Mucosa of descending colon (tissue), 3 donors: Measurements from ENCODE around the gene PITX2. TPM values are rescaled to one million over a fixed set of nuclear protein-coding genes. Genes with fewer than 3 reads are reported as not detected.

ENCODE experiments used
- ATAC-seq: fragments of 200-7000 bp; cut with Tn5 transposase; one replicate; pipeline ENCODE4 v1.9.1; 2020; ENCODE audit warnings: mild to moderate bottlenecking, moderate library complexity
- DNase-seq, 3 donors: peaks; one replicate each; pipeline ENCODE4 v3.0.0-alpha.2; 2020
- H3K36me3 ChIP-seq: fragments of 200-600 bp; one replicate; pipeline ENCODE4 v1.8.0; 2021; ENCODE audit warnings: low read depth, mild to moderate bottlenecking
- H3K4me1 ChIP-seq: fragments of 200-600 bp; one replicate; pipeline ENCODE4 v1.8.0; 2021; ENCODE audit warnings: low read depth, mild to moderate bottlenecking
- H3K4me3 ChIP-seq: fragments of 200-600 bp; one replicate; pipeline ENCODE4 v1.8.0; 2021; ENCODE audit warnings: mild to moderate bottlenecking
- H3K9me3 ChIP-seq: fragments of 200-600 bp; one replicate; pipeline ENCODE4 v1.8.0; 2021; ENCODE audit warnings: mild to moderate bottlenecking
- intact Hi-C, 2 donors: fragments of 100-400 bp; cut with DNase I in 1 of 2; cut with micrococcal nuclease in 1 of 2; formaldehyde crosslinking; loops; one replicate each; pipeline versions ENCODE4 v1.11.0 to v1.11.1; 2022; cut with DNase I, micrococcal nuclease
- total RNA-seq, 3 donors: library from RNA; stranded (reverse); fragmentation: NEBNext Ultra II Directional in 2 of 3; extraction: Animal tissue kit (Norgen Biotek cat#: 25700) in 2 of 3; gene quantifications; one replicate each; pipeline versions ENCODE4 v1.2.1 to v1.2.4, GENCODE V29; 2021 to 2023
- TF ChIP-seq, protein P1 (sequence below): fragments of 200-600 bp; IDR thresholded peaks from one replicate; pipeline ENCODE4 v1.8.0; 2022; ENCODE audit warnings: antibody characterized with exemption, mild to moderate bottlenecking
- donor health status: DM: no; HTN: no; CAD: no; lungs with moderate emphysema.
- donor health status: DM: no; HTN: no; CAD: no.
- donor health status: DM: no; HTN: yes; CAD: no.

The PITX2 gene
- total RNA-seq, 3 donors from 2014 or later: 0.51 to 2.6 (median 0.81) TPM

DNA sequence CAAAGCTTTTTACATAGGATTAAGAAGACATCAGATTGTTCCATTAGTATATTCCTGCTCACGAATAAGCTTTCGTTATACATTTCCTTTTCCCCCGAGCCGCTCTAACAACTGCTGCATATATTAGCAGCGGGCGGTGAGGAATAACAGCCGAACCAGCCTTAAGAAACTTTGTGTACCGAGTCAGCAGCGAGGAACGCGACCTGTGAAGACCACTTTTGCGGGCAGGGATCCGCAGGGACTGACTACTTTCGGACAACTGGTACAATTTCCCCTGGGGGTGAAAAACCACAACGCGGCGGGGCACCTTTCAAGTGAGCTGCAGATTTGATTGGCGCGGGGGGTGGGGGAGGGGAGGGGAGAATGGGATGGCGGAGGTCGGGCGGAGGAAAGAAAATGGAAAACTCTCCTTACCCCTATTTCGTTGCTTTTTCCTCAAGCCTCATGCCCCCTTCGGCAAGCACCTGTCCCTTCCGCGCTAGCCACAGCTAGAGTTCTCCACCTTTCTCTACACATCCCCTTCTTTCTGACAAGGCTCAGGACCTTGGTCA is 5.9 kb upstream of the PITX2 start:
- no peaks in the 10 kb centered on the region for H3K36me3 ChIP-seq
- TF ChIP-seq, protein P1, sequence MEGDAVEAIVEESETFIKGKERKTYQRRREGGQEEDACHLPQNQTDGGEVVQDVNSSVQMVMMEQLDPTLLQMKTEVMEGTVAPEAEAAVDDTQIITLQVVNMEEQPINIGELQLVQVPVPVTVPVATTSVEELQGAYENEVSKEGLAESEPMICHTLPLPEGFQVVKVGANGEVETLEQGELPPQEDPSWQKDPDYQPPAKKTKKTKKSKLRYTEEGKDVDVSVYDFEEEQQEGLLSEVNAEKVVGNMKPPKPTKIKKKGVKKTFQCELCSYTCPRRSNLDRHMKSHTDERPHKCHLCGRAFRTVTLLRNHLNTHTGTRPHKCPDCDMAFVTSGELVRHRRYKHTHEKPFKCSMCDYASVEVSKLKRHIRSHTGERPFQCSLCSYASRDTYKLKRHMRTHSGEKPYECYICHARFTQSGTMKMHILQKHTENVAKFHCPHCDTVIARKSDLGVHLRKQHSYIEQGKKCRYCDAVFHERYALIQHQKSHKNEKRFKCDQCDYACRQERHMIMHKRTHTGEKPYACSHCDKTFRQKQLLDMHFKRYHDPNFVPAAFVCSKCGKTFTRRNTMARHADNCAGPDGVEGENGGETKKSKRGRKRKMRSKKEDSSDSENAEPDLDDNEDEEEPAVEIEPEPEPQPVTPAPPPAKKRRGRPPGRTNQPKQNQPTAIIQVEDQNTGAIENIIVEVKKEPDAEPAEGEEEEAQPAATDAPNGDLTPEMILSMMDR: no peak
- no peak overlapping the region for H3K4me3 ChIP-seq
- no peaks in the 10 kb centered on the region for H3K9me3 ChIP-seq
- intact Hi-C loops: no loop called here
- ATAC-seq (no peak), DNase-seq (no peak)
- peaks cover 17% of the 10 kb centered on the region for H3K4me1 ChIP-seq

DNA sequence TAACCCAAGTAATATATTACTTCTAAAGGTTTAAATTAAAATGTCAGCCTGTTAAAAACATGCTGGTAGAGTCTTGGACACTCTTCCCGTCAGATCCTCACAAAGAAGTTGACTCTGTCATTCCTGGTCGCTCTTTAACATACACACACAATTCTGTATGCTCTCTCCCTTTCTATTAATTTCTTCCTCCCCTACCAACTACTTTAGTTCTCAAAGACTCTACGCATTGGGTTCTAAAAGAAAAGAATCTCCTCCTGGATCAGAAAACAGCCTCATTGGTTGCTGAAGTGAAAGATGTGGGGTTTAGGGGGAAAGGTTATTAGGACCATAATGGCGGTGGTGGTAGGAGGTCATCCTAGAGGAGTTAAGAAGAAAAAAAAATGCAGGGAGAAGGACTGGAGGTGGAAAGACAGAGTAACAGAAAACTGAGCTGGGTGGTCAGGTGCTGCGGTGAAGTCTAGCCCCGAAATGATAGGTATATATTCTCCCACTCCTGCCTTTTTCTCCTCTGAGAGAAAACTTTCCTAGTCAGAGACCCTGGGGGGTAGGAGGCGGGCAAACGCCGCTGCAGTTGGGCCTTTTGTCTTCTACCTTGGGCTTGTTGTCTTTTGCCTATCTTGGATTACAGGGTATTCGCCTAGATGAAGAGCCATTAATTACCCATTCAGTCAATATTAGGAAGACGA is 5.2 kb upstream of the PITX2 start:
- no peaks in the 10 kb centered on the region for H3K36me3 ChIP-seq
- H3K9me3 ChIP-seq: no peaks in the 10 kb centered on the region
- intact Hi-C loops: no loop called here
- ATAC-seq: no peak
- H3K4me1 ChIP-seq: peaks cover 17% of the 10 kb centered on the region
- no peak for DNase-seq
- no peak overlapping the region for H3K4me3 ChIP-seq
- TF ChIP-seq, protein P1: no peak

DNA sequence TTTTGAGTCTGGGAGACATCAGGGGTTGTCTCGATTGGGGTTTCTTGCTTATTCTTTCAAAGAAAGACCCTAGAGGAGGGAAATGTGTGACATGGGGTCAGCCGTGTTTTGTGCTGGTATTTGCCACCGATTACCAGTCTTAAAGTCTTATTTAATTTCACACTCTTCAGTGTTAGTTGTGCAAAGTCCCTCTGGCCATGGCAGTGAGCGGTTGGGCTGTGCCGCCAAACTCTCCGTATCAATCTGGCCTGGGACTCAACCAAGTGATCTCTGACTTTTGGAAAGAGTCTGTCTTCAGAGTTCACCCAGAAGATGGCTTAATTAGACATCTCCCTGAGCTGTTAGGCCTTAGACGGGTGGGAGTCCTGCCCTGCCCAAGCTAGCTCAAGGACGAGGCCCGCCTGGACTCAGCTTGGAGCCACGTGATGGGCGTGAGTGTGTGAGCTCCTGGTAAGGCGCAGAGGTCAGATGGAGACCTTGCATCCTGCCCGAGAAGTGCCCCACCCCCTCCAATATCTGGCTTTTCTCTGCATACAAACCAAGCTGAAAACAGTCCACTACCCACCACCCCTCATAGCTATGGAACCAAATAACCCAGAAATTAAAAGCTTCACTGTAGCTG is 3.8 kb upstream of the PITX2 start:
- Histone ChIP-seq H3K4me1 (peaks cover 13% of the 10 kb centered on the region), H3K4me3 (no peak overlapping the region), H3K36me3 (no peaks in the 10 kb centered on the region), H3K9me3 (no peaks in the 10 kb centered on the region)
- intact Hi-C loops: no loop called here
- ATAC-seq (no peak), DNase-seq (no peak)
- TF ChIP-seq, protein P1: no peak

DNA sequence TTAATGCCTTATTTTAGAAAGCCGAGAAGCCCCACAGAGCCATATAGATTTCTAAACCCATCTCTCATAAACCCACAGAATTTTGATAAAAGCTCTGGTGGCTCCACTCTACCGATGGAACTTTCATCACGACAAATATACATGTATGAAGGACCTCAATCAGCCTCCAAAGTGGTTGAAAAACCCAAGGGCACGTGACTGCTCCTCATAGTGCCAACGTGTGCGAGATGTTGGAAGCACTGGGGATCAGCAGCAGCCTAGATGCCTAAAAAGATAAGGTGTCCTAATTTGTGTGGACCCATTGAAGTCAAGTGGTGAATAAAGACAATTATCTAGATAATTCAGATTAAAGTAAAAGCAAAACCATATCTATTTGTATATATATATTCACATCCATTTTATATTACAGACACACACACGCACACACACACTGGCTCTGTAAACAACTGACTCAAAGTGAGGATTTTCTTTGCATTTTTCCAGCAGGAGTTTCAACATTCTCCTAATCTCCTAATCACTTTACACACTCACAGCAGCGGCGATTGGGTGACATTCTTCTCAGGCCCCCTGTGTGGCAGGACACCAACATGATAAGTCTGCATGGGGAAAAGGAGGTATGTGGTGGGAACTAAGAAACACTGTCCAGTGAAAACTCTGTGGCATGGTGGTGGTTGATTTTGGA is 2.8 kb upstream of the PITX2 start:
- DNase-seq: no peak
- intact Hi-C loops: no loop called here
- Histone ChIP-seq H3K4me3 (no peak overlapping the region), H3K9me3 (no peaks in the 10 kb centered on the region), H3K4me1 (peaks cover 18% of the 10 kb centered on the region), H3K36me3 (no peaks in the 10 kb centered on the region)
- TF ChIP-seq, protein P1: no peak
- no peak for ATAC-seq

DNA sequence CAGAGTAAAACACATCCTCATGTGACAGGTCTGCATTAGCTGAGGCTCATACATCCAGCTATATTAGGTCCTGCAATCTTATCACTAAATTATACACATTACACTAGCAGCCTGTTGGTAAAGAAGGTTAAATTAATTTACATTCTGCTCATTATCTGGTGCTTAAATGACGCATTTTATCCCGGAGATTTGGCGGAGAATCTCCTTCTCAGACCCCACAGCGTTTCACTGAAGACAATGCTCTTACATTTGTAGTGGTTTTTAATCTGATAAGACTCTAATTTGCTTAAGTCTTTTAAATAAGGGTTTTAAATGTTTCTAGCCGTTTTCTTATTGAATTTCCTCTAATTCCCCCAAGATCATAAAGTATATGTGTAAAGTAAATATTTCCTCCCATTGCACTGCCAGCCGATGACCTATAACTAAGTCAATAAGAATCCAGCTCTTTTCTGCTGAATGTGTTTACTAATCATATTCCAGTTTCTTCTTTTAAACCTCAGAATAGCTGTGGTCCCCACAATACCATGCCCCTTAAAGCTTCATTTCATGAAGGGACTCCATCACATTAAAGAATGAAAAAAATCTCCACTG is 2.1 kb upstream of the PITX2 start:
- intact Hi-C loops: no loop called here
- Histone ChIP-seq H3K4me1 (peaks cover 22% of the 10 kb centered on the region), H3K4me3 (no peak overlapping the region), H3K36me3 (no peaks in the 10 kb centered on the region), H3K9me3 (no peaks in the 10 kb centered on the region)
- DNase-seq: no peak
- no peak for ATAC-seq
- TF ChIP-seq, protein P1: no peak
